ENCODE measurements around the gene RPS15.
A peak's percentile ranks its signal among the peaks of the same experiment; 100 is the strongest.

Gene RPS15

DNA sequence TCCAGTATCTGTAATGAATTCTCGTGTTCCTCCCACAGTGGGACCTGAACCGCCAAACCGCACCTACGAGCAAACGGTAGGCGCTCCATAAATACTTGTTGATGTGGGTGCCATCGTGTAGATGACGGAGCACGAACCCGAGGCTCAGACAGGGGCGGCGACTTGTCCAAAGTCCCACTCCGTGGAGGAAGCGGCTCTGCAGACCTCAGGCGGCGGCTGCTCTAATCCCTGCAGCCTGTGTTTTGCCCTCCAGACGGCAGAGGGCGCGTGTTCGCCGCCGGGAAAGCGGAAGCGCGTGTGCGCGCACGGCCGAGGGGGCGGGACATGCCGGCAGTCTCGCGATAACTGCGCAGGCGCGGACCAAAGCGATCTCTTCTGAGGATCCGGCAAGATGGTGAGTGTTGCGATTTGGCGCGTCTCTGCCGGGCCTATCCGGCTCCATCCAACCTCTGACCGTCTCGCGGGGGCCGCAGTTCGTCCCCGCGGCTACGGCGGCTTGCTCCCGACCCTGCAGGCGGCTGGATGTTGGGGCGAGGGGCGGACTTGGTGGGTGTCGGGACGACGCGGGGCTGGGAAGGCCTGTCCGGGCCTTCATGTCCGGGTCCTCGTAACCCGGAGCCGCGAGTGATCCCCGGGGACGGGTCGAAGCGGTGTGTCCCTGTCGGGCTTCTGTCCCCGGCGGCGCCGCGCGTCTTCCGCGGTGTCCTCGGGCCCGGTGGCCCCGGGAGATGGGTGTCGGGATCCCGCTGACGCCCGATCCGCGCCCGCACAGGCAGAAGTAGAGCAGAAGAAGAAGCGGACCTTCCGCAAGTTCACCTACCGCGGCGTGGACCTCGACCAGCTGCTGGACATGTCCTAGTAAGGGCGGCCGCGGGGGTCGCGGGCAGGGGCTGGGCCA lies at the start of gene RPS15:
Gene RPS15 (plus strand): TSS at position 362 of the 898 bp plus-strand sequence. CDS start 30 bp downstream, at position 392.
- peak; percentile 95 for DNase-seq (ENCODE audit: low spot score)

- no peak for DNase-seq (ENCODE audit: low spot score)
Observed at GRCh38 chr19:1388637-1389026, 49.6 kb upstream of the RPS15 start.

- no peak for DNase-seq (ENCODE audit: low spot score)
Observed at GRCh38 chr19:1389033-1389940, 48.9 kb upstream of the RPS15 start.

DNA sequence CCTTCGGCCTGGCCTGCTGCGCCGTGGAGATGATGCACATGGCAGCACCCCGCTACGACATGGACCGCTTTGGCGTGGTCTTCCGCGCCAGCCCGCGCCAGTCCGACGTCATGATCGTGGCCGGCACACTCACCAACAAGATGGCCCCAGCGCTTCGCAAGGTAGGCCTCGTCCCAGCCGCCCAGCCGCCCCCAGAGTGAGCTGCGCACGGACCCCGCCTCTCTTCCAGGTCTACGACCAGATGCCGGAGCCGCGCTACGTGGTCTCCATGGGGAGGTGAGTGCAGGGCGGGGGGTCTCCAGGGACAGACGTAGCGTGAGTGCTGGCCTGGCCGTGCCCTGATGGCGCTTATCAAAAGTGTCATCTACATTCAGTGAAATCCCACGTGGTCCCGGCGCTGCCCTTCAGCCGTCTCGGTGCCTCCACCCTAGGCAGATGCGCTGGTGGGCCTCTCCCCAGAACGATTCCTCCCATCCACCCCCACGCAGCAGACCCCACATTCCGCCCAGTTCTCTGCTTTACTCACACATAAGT lies 47.2 kb upstream of the RPS15 start:
- no peak for DNase-seq (ENCODE audit: low spot score)

DNA sequence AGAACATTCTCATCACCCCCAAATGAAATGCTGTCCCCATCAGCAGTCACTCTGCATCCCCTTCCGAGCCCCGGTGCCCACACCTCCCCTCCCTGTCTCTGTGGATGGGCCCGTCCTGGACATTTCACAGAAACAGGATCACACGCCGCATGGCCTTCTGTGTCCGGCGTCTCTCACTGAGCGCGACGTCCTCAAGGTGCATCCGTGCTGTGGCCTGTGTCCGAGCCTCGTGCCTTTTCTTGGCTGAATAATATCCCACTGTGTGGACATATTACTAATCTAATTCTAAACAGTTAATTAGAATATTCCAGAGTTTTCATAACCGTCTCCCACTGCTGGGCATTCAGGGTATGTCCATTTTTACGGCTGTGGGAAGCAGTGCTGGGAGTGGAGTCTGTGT lies 45.8 kb upstream of the RPS15 start:
- no peak for DNase-seq (ENCODE audit: low spot score)

- no peak for DNase-seq (ENCODE audit: low spot score)
Observed at GRCh38 chr19:1392939-1393530, 45.2 kb upstream of the RPS15 start.

- DNase-seq (ENCODE audit: low spot score): no peak
Observed at GRCh38 chr19:1393841-1394240, 44.4 kb upstream of the RPS15 start.

DNA sequence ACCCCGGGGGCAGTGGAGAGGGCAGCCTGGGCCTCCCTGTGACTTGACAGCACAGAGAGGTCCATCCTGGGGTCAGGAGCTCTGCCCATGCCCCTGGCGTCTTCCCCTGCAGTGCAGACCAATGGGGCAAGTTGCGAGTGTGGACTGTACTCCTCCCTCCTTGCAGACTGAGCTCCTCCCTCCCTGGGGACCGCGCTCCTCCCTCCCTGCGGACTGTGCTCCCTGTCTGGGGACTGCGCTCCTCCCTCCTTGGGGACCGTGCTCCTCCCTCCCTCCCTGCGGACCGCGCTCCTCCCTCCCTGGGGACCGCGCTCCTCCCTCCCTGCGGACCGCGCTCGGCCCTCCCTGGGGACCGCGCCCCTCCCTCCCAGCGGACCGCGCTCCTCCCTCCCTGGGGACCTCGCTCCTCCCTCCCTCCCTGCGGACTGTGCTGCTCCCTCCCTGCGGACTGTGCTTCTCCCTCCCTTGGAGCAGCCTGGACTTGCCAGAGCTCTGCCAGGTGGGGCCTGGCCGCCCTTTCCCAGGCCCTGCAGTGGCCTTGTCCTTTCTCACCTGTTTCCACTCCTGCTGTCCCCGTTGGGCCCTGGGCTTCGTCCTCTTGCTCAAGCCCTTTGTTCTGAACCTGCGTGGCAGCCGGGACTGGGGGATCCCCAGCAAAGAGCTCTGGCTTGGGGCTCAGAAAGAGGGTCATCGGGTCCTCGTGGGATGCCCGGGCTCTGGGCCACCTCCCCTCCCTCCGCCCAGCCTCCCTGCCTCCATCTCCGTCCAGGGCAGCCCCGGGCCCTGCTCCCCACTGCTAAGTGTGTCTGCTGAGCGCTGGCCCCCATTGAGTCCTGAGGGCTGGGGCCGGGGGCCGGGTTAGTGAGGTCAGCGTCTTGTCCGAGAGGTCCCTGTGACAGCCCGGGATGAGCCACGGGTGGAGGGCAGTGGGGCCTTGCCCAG lies 43.7 kb upstream of the RPS15 start:
- no peak for DNase-seq (ENCODE audit: low spot score)

DNA sequence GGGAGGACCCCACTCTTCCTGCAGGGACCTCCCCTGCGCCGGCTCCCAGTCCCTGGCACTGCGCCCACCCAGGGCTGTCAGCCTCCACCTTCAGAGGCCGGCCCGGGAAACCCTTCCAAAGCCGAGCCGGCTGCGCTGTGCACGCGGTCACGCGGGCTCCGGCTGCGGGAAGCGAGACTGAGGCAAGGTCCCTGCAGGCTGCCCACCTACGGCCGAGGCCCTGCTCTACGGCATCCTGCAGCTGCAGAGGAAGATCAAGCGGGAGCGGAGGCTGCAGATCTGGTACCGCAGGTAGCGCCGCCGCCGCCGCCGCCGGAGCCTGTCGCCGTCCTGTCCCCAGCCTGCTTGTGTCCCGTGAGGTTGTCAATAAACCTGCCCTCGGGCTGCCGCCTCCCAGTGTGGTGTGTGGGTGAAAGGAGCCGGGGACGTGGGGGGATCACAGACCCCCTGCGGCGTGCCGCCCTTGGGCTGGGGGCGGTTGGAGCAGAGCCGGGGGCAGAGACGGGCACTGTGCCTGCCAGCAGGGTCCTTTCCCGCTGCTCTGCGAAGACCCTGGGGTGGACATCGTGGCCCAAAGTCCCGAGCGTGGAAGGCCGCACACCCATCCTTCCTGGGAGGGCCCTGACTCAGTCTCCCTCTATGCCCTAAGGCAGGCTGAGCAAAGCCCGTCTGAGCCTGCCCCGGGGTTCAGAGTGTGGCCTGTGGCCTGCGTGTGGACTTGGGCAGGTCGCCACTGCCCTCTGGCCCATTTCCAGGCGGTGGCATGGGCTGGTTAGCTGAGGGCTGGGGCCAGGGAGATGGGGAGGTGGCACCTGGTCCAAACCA lies 42.8 kb upstream of the RPS15 start:
- no peak for DNase-seq (ENCODE audit: low spot score)

GRCh38 chr19:1396019-1396767 lies 42.0 kb upstream of the RPS15 start:
- no peak for DNase-seq (ENCODE audit: low spot score)

DNA sequence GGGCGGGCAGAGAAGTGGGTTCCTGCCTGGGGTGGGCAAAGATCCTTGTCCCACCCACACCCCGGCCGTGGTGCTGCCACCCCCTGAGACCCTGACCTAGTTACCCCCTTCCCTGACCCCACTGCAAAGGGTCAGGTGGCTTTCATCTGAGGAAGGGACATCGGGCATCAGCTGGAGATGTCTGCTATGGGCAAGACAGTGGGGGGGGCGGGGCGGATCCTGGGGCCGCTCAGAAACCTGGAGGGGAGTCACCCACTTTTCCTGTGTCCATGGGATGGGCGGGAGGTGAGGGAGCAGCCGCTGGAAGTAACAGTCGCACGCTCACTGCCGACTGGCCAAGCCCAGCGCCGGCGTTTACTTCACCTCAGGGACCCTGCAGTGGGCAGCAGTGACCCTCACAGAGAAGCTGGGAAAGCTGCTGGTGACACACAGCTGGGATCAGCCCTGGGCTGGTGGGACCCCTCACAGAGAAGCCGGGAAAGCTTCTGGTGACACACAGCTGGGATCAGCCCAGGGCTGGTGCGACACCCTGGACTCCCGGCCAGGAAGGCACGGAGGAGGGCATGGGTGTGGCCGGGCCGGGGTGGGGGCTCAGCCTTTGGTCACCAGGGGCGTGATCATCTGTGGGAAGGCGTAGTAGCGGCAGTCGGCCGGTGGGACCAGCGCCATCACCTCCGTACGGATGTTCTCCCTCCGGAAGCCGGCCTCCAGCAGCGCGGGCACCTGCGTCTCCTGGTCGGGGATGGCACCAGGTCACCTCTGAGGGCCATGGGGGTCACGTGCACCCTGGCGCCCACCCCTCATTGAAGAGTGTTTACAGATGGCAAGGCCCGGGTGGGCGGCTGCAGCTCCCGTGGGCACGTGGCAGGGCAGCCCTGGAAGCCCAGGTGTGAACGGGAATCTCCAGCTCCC lies 41.2 kb upstream of the RPS15 start:
- no peak for DNase-seq (ENCODE audit: low spot score)

GRCh38 chr19:1397838-1398237 lies 40.4 kb upstream of the RPS15 start:
- no peak for DNase-seq (ENCODE audit: low spot score)

- DNase-seq (ENCODE audit: low spot score): no peak
Observed at GRCh38 chr19:1399079-1399478, 39.1 kb upstream of the RPS15 start.

GRCh38 chr19:1399745-1400144 lies 38.5 kb upstream of the RPS15 start:
- DNase-seq (ENCODE audit: low spot score): no peak

GRCh38 chr19:1400281-1401137 lies 37.7 kb upstream of the RPS15 start:
- no peak for DNase-seq (ENCODE audit: low spot score)

DNA sequence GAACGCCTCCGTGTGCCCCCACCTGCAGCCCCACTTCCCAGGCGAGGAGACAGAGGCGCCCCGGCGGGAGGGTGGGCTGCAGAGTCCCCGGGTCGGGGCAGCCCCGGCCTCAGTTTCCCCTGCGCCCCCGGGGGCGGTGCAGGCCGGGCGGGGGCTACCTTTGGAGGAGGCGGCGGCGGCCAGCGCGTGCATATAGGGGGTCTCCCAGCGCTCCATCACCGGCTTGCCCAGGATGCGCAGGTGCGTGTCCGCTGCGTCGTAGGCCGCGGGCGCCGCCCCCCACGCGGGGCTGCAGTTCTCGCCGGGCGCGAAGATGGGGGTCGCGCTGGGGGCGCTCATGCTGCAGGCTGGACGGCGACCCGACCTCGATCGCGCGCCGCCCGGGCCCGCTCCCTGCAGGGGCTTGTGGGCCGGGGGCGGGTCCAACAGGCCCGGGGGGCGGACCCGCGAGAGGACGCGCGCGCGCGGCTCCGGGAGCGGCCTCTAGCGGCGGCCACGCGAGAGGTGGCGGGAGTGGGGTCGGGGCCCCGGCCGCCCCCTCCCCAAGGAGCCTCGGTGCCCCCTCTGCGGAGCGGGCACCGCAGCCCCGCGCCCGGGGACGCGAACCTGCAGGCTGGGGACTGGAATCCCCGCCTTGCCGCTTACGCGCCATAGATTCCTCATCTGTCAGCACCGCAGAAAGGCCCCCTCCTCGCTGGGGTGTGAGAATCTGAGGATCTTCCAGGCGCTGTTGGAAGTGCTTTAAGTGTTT lies 36.9 kb upstream of the RPS15 start, which contains the start of gene GAMT:
Gene GAMT (minus strand): TSS at position 405 of the 751 bp plus-strand sequence. CDS start 66 bp downstream, at position 339.
- no peak for DNase-seq (ENCODE audit: low spot score)

DNA sequence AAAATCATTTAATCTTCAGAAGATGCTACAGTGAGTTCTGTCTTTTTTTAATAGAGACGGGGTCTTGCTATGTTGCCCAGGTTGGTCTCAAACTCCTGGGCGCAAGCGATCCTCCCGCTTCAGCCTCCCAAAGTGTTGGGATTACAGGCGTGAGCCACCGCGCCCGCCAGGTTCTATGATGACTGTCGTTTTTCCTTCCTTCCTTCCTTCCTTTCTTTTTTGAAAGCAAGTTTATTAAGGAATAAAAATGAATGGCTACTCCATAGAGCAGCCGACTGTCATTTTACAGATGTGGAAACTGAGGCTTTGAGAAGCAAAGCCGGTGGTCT lies 36.3 kb upstream of the RPS15 start:
- no peak for DNase-seq (ENCODE audit: low spot score)
